Nephron progenitor cell (in vitro differentiated cells): ENCODE data around the gene GMPPB.

Experiments used
- DNase-seq: peaks from one replicate; pipeline ENCODE4 v3.0.0; 2021
- H3K27ac Mint-ChIP-seq: 2 replicates; pipeline ENCODE4 v1.8.0; 2021; ENCODE audit warnings: mild to moderate bottlenecking, moderate library complexity, mixed read lengths
- H3K27me3 Mint-ChIP-seq: 2 replicates; pipeline ENCODE4 v1.8.0; 2021; ENCODE audit warnings: mild to moderate bottlenecking, low read depth, mixed read lengths; ENCODE audit not compliant: poor library complexity
- H3K36me3 Mint-ChIP-seq: 2 replicates; pipeline ENCODE4 v1.8.0; 2021; ENCODE audit warnings: low read depth, mixed read lengths
- H3K4me1 Mint-ChIP-seq: 2 replicates; pipeline ENCODE4 v1.8.0; 2021; ENCODE audit warnings: mixed read lengths
- H3K4me3 Mint-ChIP-seq: 2 replicates; pipeline ENCODE4 v1.8.0; 2021; ENCODE audit warnings: mild to moderate bottlenecking, moderate library complexity, mixed read lengths
- H3K9me3 Mint-ChIP-seq: 2 replicates; pipeline ENCODE4 v1.8.0; 2021; ENCODE audit warnings: mild to moderate bottlenecking, moderate library complexity, mixed read lengths
- TF ChIP-seq, protein P1 (sequence below): fragments of 200-600 bp; sonication (generic); IDR thresholded peaks from 2 replicates; pipeline ENCODE4 v1.5.0; 2021; ENCODE audit warnings: antibody characterized with exemption

Gene GMPPB

DNA sequence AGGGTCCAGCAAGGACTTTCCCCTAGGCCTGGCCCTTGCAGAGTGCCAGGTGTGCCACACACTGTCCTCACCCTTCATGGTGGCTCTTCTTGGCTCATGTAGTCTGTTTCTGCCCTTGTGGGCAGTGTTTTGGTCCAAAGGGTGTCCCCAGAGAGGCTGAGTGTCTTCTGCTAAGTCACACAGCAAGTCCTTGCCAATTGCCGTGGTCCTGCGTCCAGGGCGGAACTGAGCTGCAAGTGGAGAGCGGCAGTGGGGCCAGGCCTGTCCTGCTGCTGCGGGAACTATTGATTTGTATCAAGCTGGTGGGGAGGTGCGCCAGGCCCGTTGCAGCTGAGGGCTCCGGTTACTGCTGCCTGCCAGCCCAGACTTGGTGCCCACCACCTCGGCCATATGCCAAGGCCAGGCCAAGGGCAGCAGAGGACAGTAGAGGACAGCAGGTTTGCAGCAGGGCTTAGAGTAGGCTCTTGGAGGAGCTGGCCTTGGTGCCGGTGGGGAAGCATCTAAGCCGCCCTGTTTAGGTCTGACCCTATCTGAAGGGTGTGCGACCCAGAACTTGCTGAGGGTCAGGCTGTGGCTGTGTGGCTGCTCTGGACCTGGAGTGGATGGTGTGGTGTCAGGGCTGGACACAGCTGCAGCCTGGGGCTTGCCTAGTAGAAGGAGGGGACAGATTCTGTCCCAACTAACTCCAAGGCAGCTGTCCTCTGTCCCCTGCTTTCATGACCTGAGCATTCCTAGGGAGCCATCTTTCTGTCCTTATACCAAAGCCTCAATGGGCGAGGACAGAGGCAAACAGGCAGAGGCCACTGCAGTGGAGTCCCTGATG lies 8.8 kb downstream of the GMPPB start:
- Mint-ChIP-seq H3K4me3 (no peak overlapping the region), H3K27ac (no peak overlapping the region), H3K27me3 (peaks cover 3% of the 10 kb centered on the region), H3K9me3 (no peaks in the 10 kb centered on the region), H3K36me3 (no peaks in the 10 kb centered on the region), H3K4me1 (peaks cover 33% of the 10 kb centered on the region)
- TF ChIP-seq, protein P1, sequence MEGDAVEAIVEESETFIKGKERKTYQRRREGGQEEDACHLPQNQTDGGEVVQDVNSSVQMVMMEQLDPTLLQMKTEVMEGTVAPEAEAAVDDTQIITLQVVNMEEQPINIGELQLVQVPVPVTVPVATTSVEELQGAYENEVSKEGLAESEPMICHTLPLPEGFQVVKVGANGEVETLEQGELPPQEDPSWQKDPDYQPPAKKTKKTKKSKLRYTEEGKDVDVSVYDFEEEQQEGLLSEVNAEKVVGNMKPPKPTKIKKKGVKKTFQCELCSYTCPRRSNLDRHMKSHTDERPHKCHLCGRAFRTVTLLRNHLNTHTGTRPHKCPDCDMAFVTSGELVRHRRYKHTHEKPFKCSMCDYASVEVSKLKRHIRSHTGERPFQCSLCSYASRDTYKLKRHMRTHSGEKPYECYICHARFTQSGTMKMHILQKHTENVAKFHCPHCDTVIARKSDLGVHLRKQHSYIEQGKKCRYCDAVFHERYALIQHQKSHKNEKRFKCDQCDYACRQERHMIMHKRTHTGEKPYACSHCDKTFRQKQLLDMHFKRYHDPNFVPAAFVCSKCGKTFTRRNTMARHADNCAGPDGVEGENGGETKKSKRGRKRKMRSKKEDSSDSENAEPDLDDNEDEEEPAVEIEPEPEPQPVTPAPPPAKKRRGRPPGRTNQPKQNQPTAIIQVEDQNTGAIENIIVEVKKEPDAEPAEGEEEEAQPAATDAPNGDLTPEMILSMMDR, result no peak
- DNase-seq, result no peak

- peaks cover 1% of the 10 kb centered on the region for H3K36me3 Mint-ChIP-seq
These were observed 10.2 kb downstream of the GMPPB start for GRCh38 chr3:49713336-49714105.

GRCh38 chr3:49712631-49713317 lies 11.0 kb downstream of the GMPPB start:
- peaks cover 4% of the 10 kb centered on the region for H3K36me3 Mint-ChIP-seq
- DNase-seq, result no peak
- no peak overlapping the region for H3K27ac Mint-ChIP-seq
- H3K9me3 Mint-ChIP-seq, result no peaks in the 10 kb centered on the region
- peaks cover 3% of the 10 kb centered on the region for H3K27me3 Mint-ChIP-seq
- TF ChIP-seq, protein P1, result no peak
- H3K4me1 Mint-ChIP-seq, result peaks cover 20% of the 10 kb centered on the region
- no peak overlapping the region for H3K4me3 Mint-ChIP-seq

More at GRCh38 chr3:49713336-49714105, 10.2 kb downstream of the GMPPB start:
- H3K4me1 Mint-ChIP-seq, result peaks cover 20% of the 10 kb centered on the region
- H3K4me3 Mint-ChIP-seq, result no peak overlapping the region
- peaks cover 3% of the 10 kb centered on the region for H3K27me3 Mint-ChIP-seq
- TF ChIP-seq, protein P1, result no peak
- DNase-seq, result no peak
- H3K27ac Mint-ChIP-seq, result no peak overlapping the region
- H3K9me3 Mint-ChIP-seq, result no peaks in the 10 kb centered on the region

GRCh38 chr3:49712166-49712565 lies 11.6 kb downstream of the GMPPB start:
- Mint-ChIP-seq H3K9me3 (no peaks in the 10 kb centered on the region), H3K4me1 (peaks cover 21% of the 10 kb centered on the region), H3K27me3 (peaks cover 3% of the 10 kb centered on the region), H3K27ac (peak overlapping the region; percentile 97), H3K36me3 (peaks cover 4% of the 10 kb centered on the region), H3K4me3 (no peak overlapping the region)
- DNase-seq, result no peak
- TF ChIP-seq, protein P1, result no peak

DNA sequence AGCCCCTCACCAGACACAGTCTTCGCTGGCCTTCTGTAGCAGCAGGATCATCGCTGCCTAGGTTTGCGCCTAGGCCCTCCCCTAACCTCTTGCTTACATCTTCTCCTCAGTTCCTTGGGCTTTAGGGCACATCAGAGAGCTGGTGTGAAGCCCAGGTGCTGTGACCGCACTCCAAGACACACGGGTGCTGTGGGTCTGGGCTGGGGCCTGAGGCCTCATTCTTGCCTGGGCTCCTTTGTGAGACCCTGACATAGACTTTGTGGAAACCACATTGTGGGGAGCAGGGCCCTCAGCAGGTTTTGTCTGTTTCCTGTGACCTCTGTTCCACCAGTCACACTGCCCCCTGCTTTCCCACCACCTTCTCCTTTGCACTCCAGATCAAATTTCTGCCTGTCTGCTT lies 12.3 kb downstream of the GMPPB start:
- Mint-ChIP-seq H3K4me3 (no peak overlapping the region), H3K4me1 (peaks cover 24% of the 10 kb centered on the region), H3K27ac (peak overlapping the region; percentile 97), H3K36me3 (peaks cover 4% of the 10 kb centered on the region), H3K9me3 (no peaks in the 10 kb centered on the region), H3K27me3 (peaks cover 3% of the 10 kb centered on the region)
- no peak for DNase-seq
- TF ChIP-seq, protein P1, result no peak
